HG03025 (cell line): Measurements from ENCODE around the gene ATXN1.
"Not testable (repeated sequence)": the region's sequence is repeated elsewhere in the genome, so short reads cannot be mapped to it uniquely, and the experiment has no call there.

Experiments
- ATAC-seq: cut with Tn5 transposase; IDR thresholded peaks from one replicate; pipeline ENCODE4 v1.9.1; 2021; ENCODE audit warnings: mild to moderate bottlenecking, moderate library complexity; ENCODE audit not compliant: unreplicated experiment, low FRiP score

ATXN1 gene

DNA sequence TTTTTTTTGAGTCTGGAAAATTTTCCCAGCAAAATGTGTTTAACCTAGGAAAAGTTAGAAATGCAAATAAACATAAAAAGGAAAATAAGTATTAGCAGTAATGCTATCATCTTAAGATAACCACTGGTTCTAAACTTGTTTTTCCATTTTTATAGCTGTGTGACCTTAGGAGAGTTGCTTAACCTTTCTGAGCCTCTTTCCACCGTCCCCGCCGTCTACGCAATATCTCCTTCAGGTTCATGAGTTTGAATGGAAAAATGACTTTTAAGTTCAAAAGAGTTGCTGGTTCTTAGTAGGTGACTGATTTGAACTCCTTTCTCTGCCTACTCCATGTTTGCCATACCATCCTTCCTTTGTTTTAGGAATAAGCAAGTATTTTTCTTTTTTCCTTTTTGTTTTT, 478.9 kb downstream of the ATXN1 start:
- ATAC-seq, result no peak

DNA sequence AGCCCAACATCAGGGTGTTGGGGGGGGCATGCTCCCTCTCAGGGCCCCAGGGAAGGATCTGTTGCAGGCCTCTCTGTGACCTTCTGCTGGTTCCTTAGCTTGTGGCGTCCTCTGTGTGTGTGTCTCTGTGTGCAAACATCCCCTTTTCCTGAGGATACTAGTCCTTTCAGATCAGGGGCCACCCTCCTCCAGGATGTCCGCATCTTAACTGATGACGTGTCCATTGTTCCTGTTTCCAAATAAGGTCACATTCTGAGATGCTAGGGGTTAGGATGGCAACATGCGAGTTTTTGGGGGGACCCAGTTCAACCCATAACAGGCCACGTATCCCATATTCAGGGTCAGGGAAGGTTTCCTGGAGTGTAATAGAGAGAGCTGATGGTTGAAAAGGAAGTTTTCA, 482.0 kb downstream of the ATXN1 start:
- ATAC-seq, result no peak

DNA sequence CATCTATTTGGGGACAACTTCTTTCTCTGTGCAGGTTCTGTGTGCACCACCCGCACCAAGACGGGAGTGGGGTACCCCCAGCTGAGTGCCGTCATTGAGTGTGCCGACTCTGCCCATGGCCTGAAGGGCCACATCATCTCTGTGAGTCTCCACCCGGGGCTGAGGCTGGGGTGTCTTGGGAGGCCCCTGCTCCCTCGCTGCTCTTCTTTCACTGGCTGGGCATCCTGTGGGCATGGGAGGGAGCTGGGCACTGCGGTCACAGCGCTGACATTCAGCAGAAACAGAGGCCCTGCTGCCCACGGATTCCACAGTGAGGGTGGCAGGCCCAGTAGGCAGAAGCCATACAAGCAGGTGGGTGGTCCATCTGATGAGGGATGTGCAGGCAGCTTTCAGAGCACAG, 482.5 kb downstream of the ATXN1 start:
- ATAC-seq, result no peak

DNA sequence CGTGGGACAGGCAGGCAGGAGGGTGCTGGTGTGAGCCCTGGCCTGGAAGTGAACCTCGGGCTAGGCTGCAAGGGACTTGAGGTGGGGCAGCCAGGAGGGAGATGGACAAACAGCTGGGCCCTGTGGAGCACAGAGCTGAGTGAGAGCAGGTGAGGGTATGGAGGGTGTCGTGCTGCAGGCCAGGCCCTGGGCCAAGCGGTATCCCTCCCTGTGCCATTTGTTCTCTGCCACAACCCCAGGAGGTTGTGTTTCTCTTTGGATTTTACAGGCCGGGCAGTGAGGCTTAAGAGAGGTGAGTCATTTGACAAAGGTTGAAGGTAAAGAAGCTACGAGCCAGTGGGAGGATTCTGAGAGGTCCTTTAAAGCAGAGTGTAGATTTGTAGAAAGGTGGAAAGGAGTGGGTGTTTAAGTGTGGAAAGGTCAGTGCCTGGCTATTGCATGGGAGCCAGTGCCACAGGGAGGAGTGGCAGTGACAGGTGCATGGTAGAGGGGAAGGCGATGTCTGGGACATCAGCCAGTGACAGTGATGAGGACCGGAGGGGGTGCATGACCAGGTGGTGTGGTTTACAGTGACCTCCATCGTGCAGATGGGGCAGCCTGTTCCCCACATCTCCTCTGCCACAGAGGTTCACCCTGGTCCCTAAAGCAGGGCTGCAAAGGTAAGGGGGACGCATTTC, 483.1 kb downstream of the ATXN1 start:
- no peak for ATAC-seq

DNA sequence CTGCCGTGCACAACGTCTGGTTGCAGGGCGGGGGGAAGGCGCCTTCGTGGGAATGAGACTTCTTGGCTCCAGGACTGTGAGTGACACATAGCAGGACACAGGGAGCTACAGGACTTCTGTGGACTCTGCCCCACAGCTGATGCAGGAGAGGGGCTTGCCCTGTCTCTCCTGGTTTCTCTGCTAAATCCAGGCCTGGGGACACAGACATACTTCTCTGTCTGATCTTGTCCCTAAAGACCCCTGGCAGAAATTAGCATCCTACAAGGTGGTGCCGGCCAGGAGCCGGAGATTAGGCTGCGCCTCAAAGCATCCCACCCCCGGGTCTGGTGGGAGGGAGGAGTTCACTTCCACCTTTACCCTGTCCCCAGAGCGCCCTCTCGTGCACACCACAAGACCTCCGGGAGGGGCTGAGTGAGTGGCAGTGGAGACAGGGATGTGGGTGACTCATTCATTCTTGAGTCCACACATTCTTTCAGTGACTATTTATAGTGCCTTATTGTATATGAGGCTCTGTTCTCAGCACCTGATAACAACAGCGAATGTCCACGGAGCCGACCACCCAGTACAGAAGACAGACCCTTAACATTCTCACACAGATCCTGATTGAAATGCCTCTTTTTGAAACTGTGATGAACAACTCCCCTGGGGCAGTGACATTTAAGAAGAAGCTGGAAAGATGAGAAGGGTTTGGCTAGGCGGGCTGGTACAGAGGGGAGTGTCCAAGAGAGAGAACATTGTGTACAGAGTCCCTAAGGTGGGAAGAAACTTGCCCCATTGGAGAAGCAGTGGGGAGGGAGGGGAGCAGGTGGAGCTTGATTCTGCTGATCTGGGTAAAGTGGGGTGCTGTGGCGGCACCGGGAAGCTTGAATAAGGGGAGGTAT, 483.9 kb downstream of the ATXN1 start:
- ATAC-seq, result no peak

DNA sequence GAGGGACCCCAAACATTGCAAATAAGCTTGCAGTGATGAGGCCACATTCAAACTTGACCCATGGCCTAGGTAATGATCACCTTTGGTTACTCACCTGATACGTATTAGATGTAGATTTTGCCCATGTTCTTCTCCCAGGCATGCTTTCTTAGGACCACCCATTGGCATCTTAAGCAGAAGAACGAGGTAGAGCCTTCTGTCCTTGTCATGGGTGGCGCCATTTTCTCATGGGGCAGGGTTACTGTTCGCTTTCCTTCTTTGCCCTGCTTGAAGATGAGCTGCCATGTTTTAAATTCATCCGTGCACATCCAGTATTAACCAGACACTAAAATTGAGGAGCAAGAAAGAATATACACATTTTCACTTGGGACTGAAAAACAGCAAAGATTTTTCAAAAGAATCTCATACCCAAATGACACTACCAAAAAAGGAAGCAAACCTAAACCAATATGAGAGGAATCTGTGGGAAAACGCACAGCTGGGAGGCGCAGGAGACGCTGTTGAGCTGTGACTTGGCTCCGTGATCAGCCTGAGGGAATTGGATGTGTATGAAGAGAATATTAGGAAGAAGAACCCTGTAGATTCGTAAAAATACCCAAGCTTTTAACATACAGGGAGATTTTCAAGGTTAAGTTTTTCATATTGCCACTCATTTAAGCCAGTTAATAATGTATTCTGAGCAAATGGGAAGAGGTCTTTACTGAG, 486.2 kb downstream of the ATXN1 start:
- no peak for ATAC-seq

DNA sequence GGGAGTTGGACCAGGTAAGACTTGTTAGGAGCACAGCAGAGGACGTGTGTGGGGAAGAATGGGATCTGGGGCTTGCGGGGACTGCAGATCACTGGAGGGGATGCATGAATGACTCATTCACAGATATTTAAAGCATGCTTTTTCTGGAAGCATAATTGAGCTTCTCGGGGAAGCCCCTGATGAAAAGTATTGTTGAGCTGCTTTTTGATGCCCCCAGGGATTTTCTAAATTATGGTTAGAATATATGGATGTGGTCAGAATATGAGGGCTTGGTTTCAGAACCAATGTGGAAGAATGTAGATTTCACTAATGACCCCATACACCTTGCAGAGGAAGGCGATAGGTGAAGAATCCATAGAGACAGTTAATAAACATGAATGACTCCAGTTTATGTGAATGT, 486.8 kb downstream of the ATXN1 start:
- no peak for ATAC-seq

DNA sequence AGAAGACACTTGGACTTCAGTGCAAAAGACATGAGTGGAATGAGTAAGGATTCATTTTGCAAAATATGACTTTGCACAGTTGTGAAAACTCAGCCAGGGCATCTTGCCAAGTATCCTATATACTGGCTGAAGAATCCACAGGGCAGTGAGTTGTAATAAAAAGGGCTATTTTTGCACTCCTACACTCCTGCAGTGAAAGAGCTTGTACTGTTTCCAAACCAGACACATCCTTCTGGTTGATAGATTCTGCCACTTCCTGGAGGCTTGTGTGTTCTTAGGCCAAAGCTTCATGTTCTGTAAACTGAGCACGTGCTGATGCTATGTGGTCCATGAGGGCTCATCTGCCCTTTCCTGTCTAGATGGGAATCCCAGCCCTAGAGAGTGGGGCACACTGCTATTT, 488.0 kb downstream of the ATXN1 start:
- no peak for ATAC-seq

DNA sequence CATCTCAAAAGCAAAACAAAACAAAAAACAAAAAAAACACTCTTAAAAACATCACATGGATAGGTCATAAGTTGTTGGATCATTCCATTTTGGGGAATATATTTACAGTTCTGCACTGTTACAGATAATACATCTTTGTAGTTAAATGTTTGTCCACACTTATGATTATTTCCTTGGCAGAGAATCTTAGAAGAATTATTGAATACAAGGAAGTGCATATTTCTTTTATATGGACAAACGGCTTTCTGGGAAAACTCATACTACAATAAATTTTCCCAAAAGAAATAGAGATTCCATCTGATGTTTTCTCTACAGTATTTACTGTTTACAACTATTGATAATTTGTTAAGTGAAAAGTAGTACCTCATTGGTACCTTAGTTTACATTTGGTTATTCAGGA, 489.1 kb downstream of the ATXN1 start:
- ATAC-seq, result no peak

DNA sequence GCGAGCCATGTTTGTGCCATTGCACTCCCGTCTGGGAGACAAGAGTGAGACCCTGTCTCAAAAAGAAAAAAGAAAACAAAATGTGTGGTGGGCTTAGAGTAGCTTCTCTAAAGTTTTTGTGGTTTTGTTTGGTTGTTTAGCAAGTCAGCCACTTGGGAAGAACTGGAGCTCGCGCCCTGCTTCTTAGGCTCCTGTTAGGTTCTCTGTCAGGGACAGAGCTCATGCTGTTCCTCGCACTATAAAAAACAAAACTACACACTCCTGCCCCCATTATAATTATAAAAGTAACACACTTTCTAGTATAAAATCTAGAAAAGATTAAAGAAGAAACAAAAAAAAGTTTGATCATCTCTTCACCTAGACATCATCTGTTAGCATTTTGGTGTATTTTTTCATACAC, 489.8 kb downstream of the ATXN1 start:
- ATAC-seq, result no peak

DNA sequence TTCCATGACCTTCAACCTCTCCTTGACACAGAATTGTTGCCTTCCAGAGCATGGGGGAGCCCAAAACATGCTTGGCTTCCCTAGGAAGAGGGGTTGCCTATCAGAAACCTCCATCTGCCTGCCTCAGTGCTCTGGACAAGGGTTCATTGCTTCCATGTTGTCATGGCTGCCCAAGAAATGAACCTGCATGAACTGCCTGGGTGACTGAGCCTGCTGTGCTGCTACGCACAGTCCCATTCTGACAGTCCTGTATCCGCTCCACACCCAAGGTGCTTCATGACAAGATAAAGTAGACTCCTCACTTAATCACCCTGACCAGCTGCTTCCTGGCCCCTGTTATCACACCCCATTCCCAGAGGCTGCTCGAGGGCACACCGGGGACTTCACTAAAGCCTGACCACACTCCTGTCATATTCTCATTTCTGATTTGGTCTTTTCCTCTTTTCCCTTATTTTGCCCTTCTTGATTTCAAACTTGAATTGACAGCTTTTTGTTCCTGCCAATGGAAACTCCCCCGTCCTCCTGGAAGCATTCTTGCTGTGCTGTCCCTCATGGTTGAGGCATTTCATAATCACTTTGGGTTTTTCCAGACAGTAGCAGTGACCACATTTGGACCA, 491.0 kb downstream of the ATXN1 start:
- no peak for ATAC-seq

DNA sequence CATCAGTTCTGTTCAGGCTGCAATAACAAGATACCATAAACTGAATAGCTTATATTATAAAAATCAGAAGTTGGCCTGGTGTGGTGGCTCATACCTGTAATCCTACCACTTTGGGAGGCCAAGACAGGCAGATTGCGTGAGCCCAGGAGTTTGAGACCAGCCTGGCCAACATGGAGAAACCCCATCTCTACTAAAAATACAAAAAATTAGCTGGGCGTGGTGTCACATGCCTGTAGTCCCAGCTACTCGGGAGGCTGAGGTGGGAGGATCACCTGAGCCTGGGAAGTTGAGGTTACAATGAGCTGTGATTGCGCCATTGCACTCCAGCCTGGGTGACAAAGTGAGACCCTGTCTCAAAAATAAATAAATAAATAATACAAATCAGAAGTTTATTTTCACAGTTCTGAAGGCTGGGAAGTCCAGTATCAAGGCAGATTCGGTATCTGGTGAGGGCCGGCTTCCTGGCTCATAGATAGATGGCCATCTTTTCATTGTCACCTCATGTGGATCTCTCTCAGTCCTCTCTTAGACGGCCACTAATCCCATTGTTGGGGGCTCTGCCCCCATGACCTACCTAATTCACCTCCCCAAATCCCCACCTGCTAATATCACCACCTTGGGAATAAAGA, 491.7 kb downstream of the ATXN1 start:
- not testable (repeated sequence) for ATAC-seq

DNA sequence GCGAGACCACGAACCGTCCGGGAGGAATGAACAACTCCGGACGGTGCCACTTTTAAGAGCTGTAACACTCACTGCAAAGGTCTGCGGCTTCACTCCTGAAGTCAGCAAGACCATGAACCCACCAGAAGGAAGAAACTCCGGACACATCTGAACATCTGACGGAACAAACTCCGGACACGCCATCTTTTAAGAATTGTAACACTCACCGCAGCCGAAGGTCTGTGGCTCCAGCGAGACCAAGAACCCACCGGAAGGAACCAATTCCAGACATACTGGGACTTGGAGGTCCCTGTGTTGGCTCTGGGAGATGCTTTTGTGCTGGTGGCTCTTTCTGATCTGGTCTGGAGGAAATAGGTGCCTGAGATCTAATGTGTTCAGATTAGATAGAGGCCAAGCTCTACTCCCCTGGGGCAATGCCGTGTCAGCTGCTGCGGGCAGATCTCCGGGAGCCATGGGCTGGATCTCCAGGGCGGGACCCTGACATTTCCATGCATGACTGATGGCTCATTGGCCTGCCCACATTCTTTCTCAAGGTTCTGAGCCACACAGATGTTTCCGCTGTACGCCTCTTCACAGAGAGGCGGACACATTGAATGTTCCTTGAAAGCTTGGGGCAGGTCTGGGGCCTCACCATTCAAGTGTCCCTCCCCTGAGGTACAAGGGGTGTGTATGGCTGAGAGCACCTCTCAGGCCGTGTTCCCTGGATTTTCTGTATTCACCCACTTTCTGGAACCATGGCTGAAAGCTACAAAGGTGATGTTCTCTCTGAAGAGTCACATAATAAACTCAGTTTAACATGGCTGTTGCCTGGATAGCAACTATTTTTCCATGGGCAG, 493.6 kb downstream of the ATXN1 start:
- ATAC-seq, result no peak

DNA sequence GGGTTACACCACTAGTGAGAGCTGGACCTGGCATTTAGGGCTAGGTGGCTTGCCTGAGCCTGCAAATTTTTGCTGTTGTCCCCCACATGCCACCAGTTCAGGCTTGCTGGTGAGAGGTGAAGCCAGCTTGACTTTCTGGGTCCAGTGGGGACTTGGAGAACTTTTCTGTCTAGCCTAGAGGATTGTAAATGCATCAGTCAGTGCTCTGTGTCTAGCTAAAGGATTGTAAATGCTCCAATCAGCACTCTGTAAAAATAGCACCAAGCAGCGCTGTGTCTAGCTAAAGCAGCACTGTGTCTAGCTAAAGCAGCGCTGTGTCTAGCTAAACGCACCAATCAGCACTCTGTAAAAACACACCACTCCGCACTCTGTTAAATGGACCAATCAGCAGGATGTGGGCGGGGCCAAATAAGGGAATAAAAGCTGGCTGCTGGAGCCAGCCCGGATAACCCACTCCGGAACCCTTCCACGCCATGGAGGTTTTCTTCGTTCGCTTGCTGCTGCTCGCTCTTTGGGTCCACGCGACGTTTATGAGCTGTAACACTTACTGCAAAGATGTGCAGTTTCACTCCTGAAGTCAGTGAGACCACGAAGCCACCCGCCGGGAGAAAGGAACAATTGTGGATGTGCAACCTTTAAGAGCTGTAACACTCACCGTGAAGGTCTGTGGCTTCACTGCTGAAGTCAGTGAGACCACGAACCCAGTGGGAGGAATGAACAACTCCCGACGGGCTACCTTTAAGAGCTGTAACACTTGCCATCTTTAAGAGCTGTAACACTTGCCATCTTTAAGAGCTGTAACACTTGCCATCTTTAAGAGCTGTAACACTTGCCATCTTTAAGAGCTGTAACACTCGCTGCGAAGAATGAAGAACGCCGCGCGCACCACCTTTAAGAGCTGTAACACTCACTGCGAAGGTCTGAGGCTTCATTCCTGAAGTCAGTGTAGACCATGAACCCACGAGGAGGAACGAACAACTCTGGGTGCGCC, 495.6 kb downstream of the ATXN1 start:
- no peak for ATAC-seq

DNA sequence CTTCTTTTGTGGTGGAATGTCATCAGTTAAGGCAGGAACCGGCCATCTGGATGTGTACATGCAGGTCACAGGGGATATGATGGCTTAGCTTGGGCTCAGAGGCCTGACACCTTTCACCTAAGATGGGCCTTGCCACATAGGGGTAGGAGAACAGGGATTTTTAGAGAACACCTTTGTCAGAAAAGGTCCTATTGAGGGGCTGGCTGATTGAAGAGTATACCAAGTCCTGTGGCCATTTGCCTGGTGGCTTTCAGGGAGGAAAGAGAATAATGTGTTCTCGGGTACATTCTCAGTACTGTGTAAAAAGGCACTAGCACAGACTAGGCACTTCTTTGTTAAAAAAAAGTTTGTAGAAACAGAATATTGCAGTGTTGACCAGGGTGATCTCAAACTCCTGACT, 496.5 kb downstream of the ATXN1 start:
- ATAC-seq, result no peak

DNA sequence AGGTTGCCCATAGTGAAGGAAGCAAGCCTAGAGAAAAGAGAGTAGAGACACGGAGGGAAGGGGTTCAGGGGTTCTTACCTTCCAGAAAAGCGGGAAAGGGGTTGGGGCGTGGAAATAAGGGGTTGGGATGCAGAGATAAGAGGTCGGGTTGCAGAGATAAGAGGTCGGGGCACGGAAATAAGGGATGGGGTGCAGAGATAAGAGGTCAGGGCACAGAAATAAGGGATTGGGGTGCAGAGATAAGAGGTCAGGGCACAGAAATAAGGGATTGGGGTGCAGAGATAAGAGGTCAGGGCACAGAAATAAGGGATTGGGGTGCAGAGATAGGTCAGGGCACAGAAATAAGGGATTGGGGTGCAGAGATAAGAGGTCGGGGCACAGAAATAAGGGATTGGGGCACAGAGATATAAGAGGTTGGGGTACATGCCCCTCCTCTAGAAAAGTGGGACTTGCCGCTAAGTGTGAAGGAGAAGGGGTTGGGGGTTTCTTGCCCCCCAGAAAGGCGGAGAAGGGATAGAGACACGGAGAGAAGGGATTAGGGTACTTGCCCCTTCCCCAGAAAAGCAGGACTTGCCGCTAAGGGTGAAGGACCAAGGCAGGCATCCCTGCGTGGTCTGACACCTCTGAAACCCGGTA, 497.7 kb downstream of the ATXN1 start:
- ATAC-seq, result not testable (repeated sequence)

DNA sequence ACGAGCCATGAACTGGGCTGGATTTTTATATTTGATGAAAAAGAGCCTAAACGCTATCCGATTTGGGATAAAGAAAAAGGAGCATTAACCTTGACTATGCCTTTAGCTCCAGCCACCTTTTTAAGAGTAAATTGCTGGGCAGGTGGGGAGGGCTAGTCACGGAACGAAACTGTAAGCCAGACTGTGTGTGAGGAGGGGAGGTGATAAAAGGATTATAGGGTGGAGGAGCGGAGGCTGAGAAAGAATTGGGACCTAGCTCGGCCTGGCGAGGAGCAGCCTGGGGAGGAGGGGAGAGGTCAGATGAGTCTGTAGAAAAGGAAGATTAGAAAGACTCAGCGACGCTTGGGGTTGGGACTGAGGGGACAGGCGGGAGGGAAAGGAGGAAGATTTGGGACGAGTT, 498.5 kb downstream of the ATXN1 start:
- ATAC-seq, result not testable (repeated sequence)

DNA sequence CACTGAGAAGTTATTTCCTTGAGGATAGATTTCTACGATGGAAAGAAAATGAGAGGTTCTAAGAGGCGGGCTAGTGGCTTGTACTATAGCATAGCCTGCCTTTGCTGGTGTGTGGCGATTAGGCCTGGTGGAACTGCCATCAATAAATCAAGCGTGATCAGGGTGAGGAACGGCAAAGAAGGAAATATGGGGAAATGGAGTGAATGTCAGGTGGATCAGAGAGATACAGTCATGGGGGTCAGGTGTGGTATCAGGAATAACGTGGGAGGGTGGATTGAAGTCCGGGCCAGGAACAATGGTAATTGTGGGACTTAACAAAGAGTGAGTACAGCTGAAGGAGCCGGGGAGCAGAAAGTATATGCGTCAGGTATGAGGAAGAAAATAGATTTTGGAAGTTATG, 500.7 kb downstream of the ATXN1 start:
- ATAC-seq, result not testable (repeated sequence)
